GM19043 (cell line): ENCODE measurements around the gene MYO1B.

Experiments
- ATAC-seq: cut with Tn5 transposase; IDR thresholded peaks from one replicate; pipeline ENCODE4 v1.9.1; 2021; ENCODE audit warnings: low read depth; ENCODE audit not compliant: unreplicated experiment

MYO1B gene

GRCh38 chr2:191245046-191245868, at the start of gene MYO1B:
MYO1B (plus strand) TSS chr2:191245404; CDS start chr2:191276896, 31,492 bp downstream.
- ATAC-seq: peak; percentile 56

GRCh38 chr2:191197096-191197495, 48.1 kb upstream of the MYO1B start:
- no peak for ATAC-seq

- no peak for ATAC-seq
These were observed 46.9 kb upstream of the MYO1B start for GRCh38 chr2:191198271-191198670.

- no peak for ATAC-seq
These were observed 45.2 kb upstream of the MYO1B start for GRCh38 chr2:191199929-191200512.

- ATAC-seq: no peak
These were observed 44.3 kb upstream of the MYO1B start for GRCh38 chr2:191200910-191201309.

GRCh38 chr2:191202209-191202721, 42.9 kb upstream of the MYO1B start:
- no peak for ATAC-seq

GRCh38 chr2:191202881-191203397, 42.3 kb upstream of the MYO1B start:
- no peak for ATAC-seq

- ATAC-seq: no peak
These were observed 40.8 kb upstream of the MYO1B start for GRCh38 chr2:191204433-191204832.

- ATAC-seq: no peak
These were observed 38.4 kb upstream of the MYO1B start for GRCh38 chr2:191206613-191207471.

GRCh38 chr2:191209340-191209739, 35.9 kb upstream of the MYO1B start:
- ATAC-seq: no peak

GRCh38 chr2:191212119-191212518, 33.1 kb upstream of the MYO1B start:
- ATAC-seq: no peak

- no peak for ATAC-seq
These were observed 31.9 kb upstream of the MYO1B start for GRCh38 chr2:191213333-191213732.

GRCh38 chr2:191215230-191215629, 30.0 kb upstream of the MYO1B start:
- ATAC-seq: no peak

GRCh38 chr2:191215666-191216065, 29.5 kb upstream of the MYO1B start:
- ATAC-seq: no peak

- no peak for ATAC-seq
These were observed 27.6 kb upstream of the MYO1B start for GRCh38 chr2:191217580-191217979.

- peak; percentile 51 for ATAC-seq
These were observed 26.8 kb upstream of the MYO1B start for GRCh38 chr2:191218292-191218898.

- peak; percentile 54 for ATAC-seq
These were observed 24.5 kb upstream of the MYO1B start for GRCh38 chr2:191220671-191221070.

GRCh38 chr2:191221666-191222065, 23.5 kb upstream of the MYO1B start:
- ATAC-seq: no peak

GRCh38 chr2:191222507-191222906, 22.7 kb upstream of the MYO1B start:
- peak; percentile 42 for ATAC-seq

GRCh38 chr2:191222952-191223351, 22.3 kb upstream of the MYO1B start:
- ATAC-seq: no peak
